ENCODE measurements around the gene CEP128.

GRCh38 chr14:80447392-80447791 lies 494.1 kb downstream of the CEP128 start:
- TF ChIP-seq SPI1 (IDR thresholded peaks at IDR 0.05; ENCODE audit: low read depth, low read length) (no peak), POLR2AphosphoS5 (IDR thresholded peaks at IDR 0.05; ENCODE audit: low read depth, low read length) (no peak), POLR2A (IDR thresholded peaks at IDR 0.05; ENCODE audit: low read depth, low read length) (no peak), POU2F2 (IDR thresholded peaks at IDR 0.05; ENCODE audit: low read depth, low read length) (no peak)
